Measurements from ENCODE around the gene PSORS1C1.
"Not testable (repeated sequence)": the region's sequence is repeated elsewhere in the genome, so short reads cannot be mapped to it uniquely, and the experiment has no call there.

The PSORS1C1 gene

DNA sequence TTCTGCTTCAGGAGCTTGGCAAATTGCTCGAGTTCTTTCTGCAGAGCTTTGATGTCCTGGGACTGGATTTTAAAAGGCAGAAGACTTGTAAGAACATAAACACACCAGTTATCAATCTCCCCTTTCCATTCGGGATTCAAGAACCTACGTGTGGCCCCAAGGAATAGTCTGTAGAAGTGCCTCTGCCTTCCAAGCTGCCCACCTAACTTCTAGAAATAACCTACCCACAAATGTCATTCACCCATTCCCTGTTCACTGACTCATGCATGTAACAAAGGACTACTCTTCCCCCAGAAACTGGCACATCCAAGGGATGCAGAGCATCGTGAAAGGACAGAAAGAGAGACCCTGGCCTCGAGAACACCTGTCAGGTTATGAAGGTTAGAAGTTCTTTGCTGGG is 51.4 kb downstream of the PSORS1C1 start:
- no peak for DNase-seq (ENCODE audit: low read depth)
- TF ChIP-seq, protein P1, sequence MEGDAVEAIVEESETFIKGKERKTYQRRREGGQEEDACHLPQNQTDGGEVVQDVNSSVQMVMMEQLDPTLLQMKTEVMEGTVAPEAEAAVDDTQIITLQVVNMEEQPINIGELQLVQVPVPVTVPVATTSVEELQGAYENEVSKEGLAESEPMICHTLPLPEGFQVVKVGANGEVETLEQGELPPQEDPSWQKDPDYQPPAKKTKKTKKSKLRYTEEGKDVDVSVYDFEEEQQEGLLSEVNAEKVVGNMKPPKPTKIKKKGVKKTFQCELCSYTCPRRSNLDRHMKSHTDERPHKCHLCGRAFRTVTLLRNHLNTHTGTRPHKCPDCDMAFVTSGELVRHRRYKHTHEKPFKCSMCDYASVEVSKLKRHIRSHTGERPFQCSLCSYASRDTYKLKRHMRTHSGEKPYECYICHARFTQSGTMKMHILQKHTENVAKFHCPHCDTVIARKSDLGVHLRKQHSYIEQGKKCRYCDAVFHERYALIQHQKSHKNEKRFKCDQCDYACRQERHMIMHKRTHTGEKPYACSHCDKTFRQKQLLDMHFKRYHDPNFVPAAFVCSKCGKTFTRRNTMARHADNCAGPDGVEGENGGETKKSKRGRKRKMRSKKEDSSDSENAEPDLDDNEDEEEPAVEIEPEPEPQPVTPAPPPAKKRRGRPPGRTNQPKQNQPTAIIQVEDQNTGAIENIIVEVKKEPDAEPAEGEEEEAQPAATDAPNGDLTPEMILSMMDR (conservative IDR thresholded peaks at IDR 0.05; ENCODE audit: low read depth, low read length) = no peak
- H3K4me3 ChIP-seq (ENCODE audit: low read length) = no peak overlapping the region

DNA sequence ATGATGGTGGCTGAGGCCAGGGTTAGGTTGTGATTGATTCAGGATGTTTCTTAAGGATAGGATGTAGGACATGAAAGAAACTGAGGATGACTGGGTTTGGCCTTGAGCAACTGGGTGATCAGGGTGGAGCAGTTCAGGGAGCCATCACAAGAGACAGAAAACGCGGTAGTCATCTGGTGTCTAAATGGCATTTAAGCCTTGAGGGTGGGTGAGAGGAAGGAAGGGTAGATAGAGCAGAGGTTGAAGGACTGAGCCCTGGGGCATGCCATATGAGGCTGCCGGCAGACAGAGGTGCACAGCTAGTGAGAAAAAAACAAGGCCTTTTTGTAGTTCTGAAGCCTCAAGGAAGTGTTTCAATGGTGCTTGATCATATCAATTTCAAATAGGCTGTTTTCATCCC is 54.0 kb downstream of the PSORS1C1 start:
- no peak for DNase-seq (ENCODE audit: low read depth)
- no peak overlapping the region for H3K4me3 ChIP-seq (ENCODE audit: low read length)
- TF ChIP-seq, protein P1 (conservative IDR thresholded peaks at IDR 0.05; ENCODE audit: low read depth, low read length) = no peak

DNA sequence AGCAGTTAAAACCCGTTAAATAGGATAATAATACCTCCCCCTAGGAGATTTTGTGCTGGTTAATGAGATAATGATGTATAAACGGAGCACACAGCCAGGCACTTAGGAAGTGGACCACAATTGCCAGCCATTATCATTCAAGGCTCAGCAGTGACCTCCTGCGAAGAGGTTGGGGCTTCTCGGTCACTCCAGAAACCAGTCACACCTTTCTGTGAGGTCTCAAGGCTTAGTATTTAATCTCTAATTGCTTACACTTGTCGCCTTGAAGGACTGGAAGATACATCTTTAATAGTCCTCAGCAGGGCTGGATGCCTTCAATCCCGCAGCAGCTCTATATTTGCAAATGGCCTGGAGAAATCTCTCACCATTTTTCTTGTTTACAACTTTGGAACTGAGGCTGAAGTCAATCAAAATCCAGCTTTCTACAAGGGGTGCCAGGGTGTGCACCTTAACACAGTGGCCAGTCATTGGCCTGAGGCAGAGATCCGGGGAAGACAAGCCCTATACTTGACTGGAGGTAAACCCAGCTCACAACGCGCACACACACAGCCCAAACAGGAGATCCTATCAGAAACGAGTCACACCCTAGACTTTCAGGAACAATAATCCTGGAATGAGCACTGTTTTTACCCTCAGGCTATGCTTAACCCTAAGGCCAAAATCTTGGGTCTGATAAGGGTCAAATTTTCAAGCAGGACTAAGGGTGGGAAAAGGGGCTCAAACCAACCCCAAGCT is 54.7 kb downstream of the PSORS1C1 start:
- TF ChIP-seq, protein P1 (conservative IDR thresholded peaks at IDR 0.05; ENCODE audit: low read depth, low read length) = no peak
- H3K4me3 ChIP-seq (ENCODE audit: low read length) = no peak overlapping the region

DNA sequence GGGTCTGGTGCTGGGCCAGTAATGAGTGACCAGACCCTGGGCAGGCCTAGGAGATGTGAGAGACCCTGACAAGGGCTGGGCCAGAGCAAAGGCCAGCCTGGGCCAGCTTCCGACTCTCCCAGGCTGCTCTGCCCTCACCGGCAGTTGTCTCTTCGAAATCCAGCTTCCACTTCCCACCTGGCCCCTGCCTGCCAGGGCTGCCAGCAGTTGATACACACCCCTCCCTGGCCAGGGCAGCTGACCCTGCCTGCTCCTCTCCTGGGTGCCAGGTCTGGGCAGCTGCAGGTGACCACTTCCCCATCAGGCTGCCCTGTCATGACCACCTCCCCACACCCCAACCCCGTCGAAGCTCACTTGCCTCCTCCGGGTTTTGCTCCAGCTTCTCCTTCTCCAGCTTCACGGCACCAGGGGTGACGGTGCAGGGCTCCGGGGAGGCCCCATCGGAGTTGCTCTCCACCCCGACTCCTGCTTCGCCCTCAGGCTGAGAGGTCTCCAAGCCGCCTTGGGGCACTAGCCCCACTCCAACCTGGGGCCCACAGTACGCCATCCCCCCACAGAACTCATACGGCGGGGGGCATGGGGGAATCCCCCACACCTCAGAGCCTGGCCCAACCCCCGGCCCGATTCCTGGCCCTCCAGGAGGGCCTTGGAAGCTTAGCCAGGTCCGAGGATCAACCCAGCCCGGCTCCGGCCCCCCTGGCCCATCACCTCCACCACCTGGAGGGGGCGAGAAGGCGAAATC is 55.4 kb downstream of the PSORS1C1 start:
- not testable (repeated sequence) for DNase-seq (ENCODE audit: low read depth); H3K4me3 ChIP-seq (ENCODE audit: low read length)

More for the DNA sequence above, 54.7 kb downstream of the PSORS1C1 start:
- no peak for DNase-seq (ENCODE audit: low read depth)

DNA sequence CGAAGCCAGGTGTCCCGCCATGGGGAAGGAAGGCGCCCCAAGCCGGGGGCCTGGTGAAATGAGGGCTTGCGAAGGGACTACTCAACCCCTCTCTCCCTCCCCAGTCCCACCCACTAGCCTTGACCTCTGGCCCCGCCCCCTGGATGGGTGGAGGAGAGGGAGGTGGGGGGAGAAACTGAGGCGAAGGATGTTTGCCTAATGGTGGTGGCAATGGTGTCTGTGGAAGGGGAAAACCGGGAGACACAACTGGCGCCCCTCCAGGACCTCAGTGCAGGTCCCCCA is 55.9 kb downstream of the PSORS1C1 start, which contains the start of gene POU5F1:
TSS of gene POU5F1 (minus strand) at position 83 of the 282 bp plus-strand sequence. CDS start at position 21, 62 bp downstream.
- TF ChIP-seq, protein P1 (conservative IDR thresholded peaks at IDR 0.05; ENCODE audit: low read depth, low read length) = no peak
- DNase-seq (ENCODE audit: low read depth) = no peak
- H3K4me3 ChIP-seq (ENCODE audit: low read length) = no peak within 1 kb of the TSS

DNA sequence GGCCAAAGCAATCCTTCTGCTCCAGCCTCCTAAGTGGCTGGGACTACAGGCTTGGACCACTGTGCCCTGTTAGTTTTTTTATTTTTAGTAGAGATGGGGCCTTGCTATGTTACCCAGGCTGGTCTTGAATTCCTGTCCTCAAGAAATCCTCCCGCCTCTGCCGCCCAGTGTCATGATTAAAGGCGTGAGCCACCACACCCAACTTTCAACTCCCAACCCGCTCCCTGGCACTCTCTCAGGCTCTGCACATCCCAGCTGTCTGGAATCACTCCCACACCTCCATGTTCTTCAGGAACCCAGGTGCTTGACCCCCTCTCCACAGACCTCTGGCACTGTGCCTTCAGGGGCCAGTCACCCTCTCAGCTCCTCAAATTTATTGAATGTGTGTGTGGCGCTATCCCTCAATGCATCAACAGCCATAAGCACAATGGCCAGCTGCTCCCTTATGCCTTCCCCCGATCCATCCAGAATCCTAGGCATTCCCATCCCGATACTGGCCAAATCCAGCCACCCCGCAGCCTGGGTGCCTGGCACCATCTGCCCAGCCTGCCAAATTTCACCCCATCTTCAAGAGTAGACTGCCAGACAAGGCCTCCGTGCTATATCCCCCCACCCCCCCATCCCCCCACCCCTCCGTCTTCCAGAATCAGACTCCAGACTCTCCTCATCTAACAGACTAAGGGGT is 56.5 kb downstream of the PSORS1C1 start:
- H3K4me3 ChIP-seq (ENCODE audit: low read length) = no peak overlapping the region
- DNase-seq (ENCODE audit: low read depth) = no peak
- TF ChIP-seq, protein P1 (conservative IDR thresholded peaks at IDR 0.05; ENCODE audit: low read depth, low read length) = no peak
